Myocyte (in vitro differentiated cells): ENCODE results near the gene PMS2. TPM values are rescaled to one million over a fixed set of nuclear protein-coding genes. Genes with fewer than 3 reads are reported as not detected.
A peak's percentile ranks its signal among the peaks of the same experiment; 100 is the strongest.
"Not testable (repeated sequence)": the region's sequence is repeated elsewhere in the genome, so short reads cannot be mapped to it uniquely, and the experiment has no call there.

Experiments used
- DNase-seq: peaks from one replicate; pipeline ENCODE4 v3.0.0-alpha.2; 2012; ENCODE audit warnings: low read depth
- total RNA-seq: library from RNA; depleted of rRNA; stranded (reverse); fragments of >200 nt; gene quantifications from 2 replicates; pipeline ENCODE4 v1.2.3, GENCODE V29; 2014

PMS2 gene
- total RNA-seq, 1 donor from 2014 or later: 19.6 TPM

DNA sequence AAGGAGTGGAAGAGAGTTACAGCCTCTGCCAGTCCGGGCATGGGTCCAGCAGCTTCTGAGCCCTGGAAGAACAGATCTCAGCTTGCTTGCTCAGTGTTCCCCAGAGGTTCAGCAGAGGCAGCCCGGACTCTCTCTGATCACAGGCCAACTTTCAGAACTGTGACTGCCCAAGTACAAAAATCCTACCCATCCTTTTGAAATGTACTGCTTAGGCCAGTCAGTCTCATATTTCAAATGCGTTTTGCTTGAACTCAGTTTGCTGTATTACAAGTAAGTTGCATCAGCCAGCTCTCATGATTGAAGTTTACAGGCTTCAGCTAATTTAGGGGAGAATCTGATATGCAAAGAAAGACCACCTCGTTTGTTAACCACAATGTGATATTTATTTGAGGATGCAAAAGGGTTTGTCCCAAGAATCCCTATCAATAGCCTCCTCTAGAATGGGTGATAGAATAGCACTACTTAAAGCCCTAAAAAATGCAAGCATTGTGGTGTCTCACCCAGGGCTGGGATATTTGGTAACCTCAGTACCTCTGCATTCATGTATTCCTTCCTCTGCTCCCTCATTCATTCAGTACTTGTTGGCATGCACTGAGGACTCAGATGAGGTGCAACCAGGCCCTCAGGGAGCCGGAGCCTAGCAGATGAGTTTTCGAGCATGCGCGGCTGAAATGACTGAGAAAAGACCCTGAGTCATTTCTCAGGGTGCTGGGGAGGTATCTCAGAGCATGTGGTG, 7.2 kb upstream of the PMS2 start:
- peak; percentile 91 for DNase-seq

GRCh38 chr7:6012355-6013104, 3.7 kb upstream of the PMS2 start:
- no peak for DNase-seq

- DNase-seq: no peak
Measured at GRCh38 chr7:6011541-6011940, 2.7 kb upstream of the PMS2 start.

DNA sequence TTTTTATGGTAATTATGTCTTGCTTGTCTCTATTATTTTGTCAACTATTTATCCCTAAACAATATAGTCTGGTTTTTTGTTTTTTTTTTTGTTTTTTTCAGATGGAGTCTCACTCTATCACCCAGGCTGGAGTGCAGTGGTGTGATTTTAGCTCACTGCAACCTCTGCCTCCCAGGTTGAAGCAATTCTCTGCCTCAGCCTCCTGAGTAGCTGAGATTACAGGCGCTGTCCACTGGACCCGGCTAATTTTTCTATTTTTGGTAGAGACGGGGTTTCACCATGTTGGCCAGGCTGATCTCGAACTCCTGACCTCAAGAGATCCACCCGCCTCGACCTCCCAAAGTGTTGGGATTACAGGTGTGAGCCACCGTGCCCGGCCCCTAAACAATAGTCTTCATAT, 1.5 kb upstream of the PMS2 start:
- DNase-seq: not testable (repeated sequence)

DNA sequence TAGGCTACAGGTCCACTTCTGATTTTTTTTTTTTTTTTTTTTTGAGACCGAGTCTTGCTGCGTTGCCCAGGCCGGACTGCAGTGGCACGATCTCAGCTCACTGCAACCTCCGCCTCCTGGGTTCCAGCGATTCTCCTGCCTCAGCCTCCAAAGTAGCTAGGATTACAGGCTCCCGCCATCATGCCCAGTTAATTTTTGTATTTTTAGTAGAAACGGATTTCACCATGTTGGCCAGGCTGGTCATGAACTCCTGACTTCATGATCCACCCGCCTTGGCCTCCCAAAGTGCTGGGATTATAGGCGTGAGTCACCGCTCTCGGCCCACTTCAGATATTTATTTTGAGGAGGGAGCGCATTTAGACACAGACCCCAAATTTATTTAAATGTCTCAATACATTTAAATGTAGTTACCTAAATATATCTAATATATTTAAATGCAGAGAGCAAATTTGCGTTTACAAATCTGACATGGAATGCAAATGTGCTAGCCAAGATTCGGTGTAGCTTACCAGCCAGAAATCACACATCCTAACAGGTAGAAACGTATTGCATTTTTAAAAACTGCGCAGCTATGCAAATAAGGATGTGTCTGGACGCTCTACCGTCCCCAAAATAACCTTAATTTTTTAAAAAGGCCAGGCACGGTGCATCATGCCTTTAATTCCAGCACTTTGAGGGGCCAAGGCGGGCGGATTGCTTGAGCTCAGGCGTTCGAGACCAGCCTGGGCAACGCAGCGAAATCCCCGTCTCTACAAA, 836 bp downstream of the PMS2 start:
- not testable (repeated sequence) for DNase-seq

DNA sequence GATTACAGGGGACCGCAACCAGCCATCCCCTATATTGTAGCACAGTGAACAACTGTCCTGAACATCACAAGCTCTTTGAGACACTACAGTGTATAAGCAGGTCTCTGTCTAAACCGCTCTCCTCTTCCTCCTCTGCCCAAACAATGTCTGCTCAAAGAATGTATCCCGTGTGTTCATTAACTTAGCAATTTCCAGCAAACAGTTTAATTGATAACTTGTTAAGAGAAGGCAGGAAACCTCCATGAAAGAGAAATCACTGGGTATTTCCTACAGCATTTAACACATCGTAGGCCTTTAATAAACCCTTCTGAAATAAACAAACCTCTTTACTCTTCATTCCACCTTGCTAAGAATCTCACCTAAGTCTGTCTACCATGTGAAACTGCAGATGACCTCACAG, 1.5 kb downstream of the PMS2 start:
- DNase-seq: no peak

DNA sequence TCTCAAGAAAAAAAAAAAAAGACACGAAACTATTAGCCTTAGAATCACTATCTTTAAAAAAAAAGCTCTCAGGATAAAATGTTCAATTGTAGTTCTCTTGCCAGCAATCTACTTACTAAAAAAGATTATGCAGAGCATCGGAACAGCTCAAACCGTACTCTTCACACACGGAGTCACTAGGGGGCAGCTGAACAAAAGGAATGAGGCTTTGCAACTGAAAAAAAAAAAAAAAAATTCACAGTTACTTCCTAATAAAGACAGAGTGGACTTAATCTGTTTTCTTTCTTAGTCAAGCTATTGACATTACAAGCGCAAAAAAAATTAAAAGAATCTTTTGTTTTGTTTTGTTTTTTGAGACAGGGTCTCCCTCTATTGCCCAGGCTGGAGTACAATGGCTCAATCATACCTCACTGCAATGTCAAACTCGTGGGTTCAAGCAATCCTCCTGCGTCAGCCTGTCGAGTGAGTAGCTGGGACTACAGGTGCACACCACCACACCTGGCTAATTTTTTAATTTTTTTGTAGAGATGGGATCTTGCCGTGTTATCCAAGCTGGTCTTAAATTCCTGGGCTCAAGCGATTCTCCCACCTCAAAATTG, 11.5 kb downstream of the PMS2 start:
- DNase-seq: peak; percentile 75

DNA sequence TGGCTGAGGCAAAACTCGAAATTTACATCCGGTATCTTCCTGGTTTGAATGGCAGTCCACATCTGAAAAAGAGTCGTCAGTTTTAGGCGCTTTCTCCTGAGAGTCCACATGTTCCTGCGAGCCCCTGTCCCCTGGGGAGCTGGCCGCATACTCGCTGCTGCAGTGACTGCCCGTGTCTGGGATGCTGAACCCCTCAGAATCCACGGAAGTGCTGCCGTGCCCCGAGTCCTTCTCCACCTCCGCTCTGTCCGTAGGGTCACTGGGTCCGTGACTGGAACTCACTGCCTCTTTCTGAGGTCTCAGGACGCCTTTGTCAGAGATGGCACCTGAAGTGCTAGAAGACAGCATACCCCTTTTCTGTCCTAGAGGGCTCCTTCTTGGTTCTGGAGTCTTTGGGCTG, 21.8 kb downstream of the PMS2 start:
- not testable (repeated sequence) for DNase-seq

DNA sequence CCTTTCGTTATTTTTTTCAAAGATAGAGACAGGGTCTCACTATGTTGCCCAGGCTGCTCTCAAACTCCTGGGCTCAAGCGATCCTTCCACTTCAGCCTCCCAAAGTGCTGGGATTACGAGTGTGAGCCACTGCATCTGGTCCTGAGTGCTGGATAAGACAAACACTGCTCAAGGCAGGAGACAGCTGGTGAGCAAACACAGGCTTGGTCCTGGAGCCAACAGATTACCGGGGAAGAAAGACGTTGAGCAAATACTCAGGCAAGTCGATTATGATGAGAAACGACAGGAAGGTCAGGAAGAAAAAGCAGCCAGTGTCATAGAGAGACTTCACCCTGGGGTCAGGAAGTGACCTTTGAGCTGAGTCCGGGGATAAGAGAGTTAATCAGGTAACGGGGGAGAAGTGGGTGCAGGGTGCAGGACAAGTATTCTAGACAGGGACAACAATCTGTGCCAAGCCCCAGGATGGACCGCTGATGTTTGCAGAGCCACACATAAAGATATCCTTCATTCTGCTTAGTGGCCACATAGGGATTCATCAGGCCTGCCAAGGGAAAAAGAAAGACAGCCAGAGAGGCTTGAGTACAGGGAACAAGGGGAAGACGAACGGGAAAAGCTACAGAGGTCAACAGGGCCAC, 29.1 kb downstream of the PMS2 start:
- not testable (repeated sequence) for DNase-seq

- not testable (repeated sequence) for DNase-seq
Measured at GRCh38 chr7:5973580-5973979, 35.3 kb downstream of the PMS2 start.

- not testable (repeated sequence) for DNase-seq
Measured at GRCh38 chr7:5970347-5970911, 38.4 kb downstream of the PMS2 start, which contains the start of gene RSPH10B. RSPH10B (minus strand) TSS chr7:5970689; CDS start chr7:5967116, 3,573 bp downstream.

- not testable (repeated sequence) for DNase-seq
Measured at GRCh38 chr7:5963810-5964209, 45.0 kb downstream of the PMS2 start.

DNA sequence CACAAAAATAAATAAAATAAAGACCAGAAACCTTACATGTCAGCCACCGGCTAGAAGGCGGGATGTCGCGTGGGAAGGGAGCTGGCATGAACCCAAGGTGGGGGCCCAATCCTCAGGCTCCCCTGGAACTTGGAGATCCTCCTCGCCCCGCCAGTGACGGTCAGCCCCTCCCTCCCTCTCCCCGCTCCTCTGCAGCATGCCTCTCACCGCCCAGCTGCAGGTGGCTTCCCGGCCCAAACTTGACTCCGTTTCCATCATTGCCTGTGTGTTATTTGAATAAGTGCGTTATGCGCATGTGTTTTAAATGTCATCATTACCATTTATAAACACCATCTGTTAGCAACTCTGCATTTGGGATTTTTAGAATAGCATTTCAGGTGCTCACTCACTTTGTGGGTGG, 45.6 kb downstream of the PMS2 start:
- DNase-seq: not testable (repeated sequence)

- not testable (repeated sequence) for DNase-seq
Measured at GRCh38 chr7:5934945-5935450, 73.9 kb downstream of the PMS2 start.

DNA sequence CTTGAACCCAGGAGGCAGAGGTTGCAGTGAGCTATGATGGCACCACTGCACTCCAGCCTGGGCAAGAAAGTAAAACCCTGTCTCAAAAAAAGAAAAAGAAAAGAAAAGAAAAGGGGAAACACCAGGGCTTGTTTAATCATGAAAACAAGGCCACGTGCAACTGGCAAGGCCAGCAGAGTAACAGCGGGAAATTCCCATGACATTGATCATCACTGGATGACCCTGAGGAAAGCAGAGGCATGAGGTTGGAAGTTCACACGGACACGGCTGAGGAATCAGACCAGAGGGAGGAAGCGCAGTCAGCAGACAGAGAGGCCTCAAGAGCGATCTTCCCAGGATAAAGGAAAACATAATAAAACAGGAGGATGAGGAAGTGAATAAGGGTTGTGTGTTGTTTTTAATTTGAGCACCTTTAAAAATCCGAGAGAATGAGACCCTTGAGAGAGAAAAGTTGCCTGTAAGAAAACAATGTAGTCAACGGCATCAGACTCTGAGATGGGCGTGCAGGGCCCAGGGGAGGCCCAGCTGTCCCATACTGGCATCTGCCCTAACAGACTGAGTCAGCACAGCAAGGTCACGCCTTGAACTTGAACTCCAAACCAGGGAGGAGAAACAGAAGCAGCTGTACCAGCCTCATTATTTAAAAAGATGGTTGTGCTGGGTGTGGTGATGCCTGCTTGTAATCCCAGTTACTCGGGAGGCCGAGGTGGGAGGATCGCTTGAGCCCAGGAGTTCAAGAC, 76.8 kb downstream of the PMS2 start:
- peak; percentile 77 for DNase-seq

DNA sequence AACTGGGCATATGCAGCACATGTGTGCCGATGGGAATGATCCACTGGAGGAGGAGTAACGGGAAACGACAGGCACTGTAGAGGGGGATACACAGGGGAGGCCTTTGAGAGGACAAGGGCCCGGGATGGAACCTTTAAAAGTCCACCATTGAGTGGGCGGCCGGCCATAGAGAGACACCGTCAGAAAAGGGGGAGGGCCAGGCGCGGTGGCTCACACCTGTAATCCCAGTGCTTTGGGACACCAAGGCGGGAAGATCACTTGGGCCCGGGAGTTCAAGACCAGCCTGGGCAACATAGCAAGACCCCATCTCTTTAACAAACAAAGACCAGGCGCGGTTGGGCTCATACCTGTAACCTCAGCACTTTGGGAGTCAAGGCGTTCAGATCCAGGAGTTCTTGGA, 77.6 kb downstream of the PMS2 start:
- DNase-seq: not testable (repeated sequence)

DNA sequence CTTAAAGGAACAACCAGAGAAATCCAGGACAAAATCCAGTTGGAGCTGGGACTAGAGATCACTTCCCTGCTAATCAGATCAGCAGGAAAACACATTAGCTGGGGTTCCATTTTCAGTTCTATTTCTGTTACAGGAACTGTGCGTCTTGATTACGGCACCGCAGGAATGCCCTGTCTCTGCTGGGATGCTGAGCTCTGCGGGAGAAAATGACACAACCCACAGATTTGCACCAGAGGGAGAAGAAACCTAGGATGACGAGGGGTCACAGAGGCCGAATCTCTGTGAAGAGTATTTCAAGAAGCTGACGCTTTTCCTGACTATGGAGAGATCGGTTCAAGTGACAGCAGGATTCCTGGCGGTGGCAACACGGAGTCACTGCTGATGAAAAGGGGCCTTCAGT, 78.6 kb downstream of the PMS2 start:
- not testable (repeated sequence) for DNase-seq

DNA sequence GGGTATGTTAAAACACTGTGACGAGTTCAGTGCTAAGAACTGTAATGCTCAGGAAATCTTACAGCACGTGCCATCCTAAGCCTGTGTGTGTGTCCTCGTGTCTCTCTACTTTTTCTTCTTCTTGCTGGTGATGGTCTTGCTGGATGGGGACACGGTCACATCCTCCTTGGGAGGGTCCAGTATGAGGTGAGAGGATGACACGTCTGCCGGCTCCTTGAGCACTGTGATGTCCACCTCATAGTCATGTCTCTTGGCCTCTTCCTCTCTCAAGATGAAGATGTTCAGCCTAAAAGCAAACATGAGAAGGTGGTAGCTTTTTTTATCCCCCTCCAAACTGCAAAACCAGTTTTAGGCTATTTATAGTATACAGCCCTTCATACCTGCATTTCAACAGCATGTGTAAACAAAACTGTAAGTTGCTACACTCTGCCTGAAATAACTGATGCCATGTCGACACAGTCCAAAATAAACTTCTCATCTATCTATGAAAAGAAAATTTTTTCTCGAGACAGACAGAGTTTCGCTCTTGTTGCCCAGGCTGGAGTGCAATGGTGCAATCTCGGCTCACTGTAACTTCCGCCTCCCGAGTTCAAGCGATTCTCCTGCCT, 82.5 kb downstream of the PMS2 start:
- not testable (repeated sequence) for DNase-seq

- DNase-seq: not testable (repeated sequence)
Measured at GRCh38 chr7:5924630-5925029, 84.2 kb downstream of the PMS2 start.
